ENCODE results near the gene AMER3. TPM values are rescaled to one million over a fixed set of nuclear protein-coding genes. Genes with fewer than 3 reads are reported as not detected.

Gene AMER3
- polyA plus RNA-seq, 3 donors from 2014 or later = not detected

- Mint-ChIP-seq H3K4me3 (no peak overlapping the region), H3K4me1 (peaks cover 2 to 8% of the 10 kb centered on the region in 2 donors), H3K36me3 (no peaks in the 10 kb centered on the region), H3K9me3 (no peaks in the 10 kb centered on the region), H3K27ac (no peak overlapping the region), H3K27me3 (ENCODE audit: low read depth in 3 of 3) (peaks cover 3 to 10% (median 9%) of the 10 kb centered on the region in 3 donors)
- DNase-seq = no peak
These were observed 50.3 kb downstream of the AMER3 start for GRCh38 chr2:130805613-130806012.

- Mint-ChIP-seq H3K4me3 (no peak overlapping the region), H3K27ac (no peak overlapping the region), H3K4me1 (peaks cover 2 to 8% of the 10 kb centered on the region in 2 donors), H3K36me3 (no peaks in the 10 kb centered on the region), H3K9me3 (no peaks in the 10 kb centered on the region), H3K27me3 (ENCODE audit: low read depth in 3 of 3) (peaks cover 7 to 12% (median 9%) of the 10 kb centered on the region in 3 donors)
- no peak for DNase-seq
These were observed 51.0 kb downstream of the AMER3 start for GRCh38 chr2:130806370-130806769.

GRCh38 chr2:130807659-130808385, 52.5 kb downstream of the AMER3 start:
- no peaks in the 10 kb centered on the region for H3K9me3 Mint-ChIP-seq
- H3K4me3 Mint-ChIP-seq = no peak overlapping the region
- no peaks in the 10 kb centered on the region for H3K36me3 Mint-ChIP-seq
- H3K4me1 Mint-ChIP-seq = peaks cover 2 to 8% of the 10 kb centered on the region in 2 donors
- peak overlapping the region in 1 of 6 donors; percentile 4 for H3K27ac Mint-ChIP-seq
- DNase-seq = no peak
- H3K27me3 Mint-ChIP-seq (ENCODE audit: low read depth in 3 of 3) = peaks cover 7 to 12% (median 9%) of the 10 kb centered on the region in 3 donors

GRCh38 chr2:130808482-130809268, 53.3 kb downstream of the AMER3 start:
- DNase-seq = no peak
- Mint-ChIP-seq H3K9me3 (no peaks in the 10 kb centered on the region), H3K36me3 (no peaks in the 10 kb centered on the region), H3K4me1 (peaks cover 2 to 8% of the 10 kb centered on the region in 2 donors), H3K4me3 (no peak overlapping the region), H3K27ac (no peak overlapping the region), H3K27me3 (ENCODE audit: low read depth in 3 of 3) (peaks cover 7 to 12% (median 9%) of the 10 kb centered on the region in 3 donors)

GRCh38 chr2:130810490-130810889, 55.1 kb downstream of the AMER3 start:
- H3K27ac Mint-ChIP-seq = no peak overlapping the region
- no peak overlapping the region for H3K4me3 Mint-ChIP-seq
- H3K36me3 Mint-ChIP-seq = no peaks in the 10 kb centered on the region
- peaks cover 2 to 8% of the 10 kb centered on the region in 2 donors for H3K4me1 Mint-ChIP-seq
- H3K27me3 Mint-ChIP-seq (ENCODE audit: low read depth in 3 of 3) = peaks cover 8 to 13% (median 9%) of the 10 kb centered on the region in 3 donors
- no peaks in the 10 kb centered on the region for H3K9me3 Mint-ChIP-seq
- DNase-seq = no peak

- Mint-ChIP-seq H3K27me3 (ENCODE audit: low read depth in 3 of 3) (peaks cover 5 to 11% (median 7%) of the 10 kb centered on the region in 3 donors), H3K4me3 (no peak overlapping the region), H3K27ac (no peak overlapping the region), H3K36me3 (no peaks in the 10 kb centered on the region), H3K9me3 (no peaks in the 10 kb centered on the region), H3K4me1 (no peaks in the 10 kb centered on the region)
- no peak for DNase-seq
These were observed 58.4 kb downstream of the AMER3 start for GRCh38 chr2:130813722-130814121.

GRCh38 chr2:130814931-130815680, 59.8 kb downstream of the AMER3 start:
- no peak for DNase-seq
- Mint-ChIP-seq H3K36me3 (no peaks in the 10 kb centered on the region), H3K4me1 (no peaks in the 10 kb centered on the region), H3K27ac (no peak overlapping the region), H3K9me3 (no peaks in the 10 kb centered on the region), H3K4me3 (no peak overlapping the region), H3K27me3 (ENCODE audit: low read depth in 3 of 3) (peaks cover 4 to 7% (median 5%) of the 10 kb centered on the region in 3 donors)

Other genes starting within 250 kb of the AMER3 start
- gene POTEI, start 246.2 kb upstream of the AMER3 start, polyA plus RNA-seq = not detected
- not detected for gene CFC1B, start 234.3 kb upstream of the AMER3 start, polyA plus RNA-seq
- gene CFC1, start 156.0 kb upstream of the AMER3 start, polyA plus RNA-seq = under 1 TPM in 1 of 3 donors, not detected in 2; 0.20 TPM
- not detected for gene POTEJ, start 144.1 kb upstream of the AMER3 start, polyA plus RNA-seq
- not detected for gene GPR148, start 26.5 kb upstream of the AMER3 start, polyA plus RNA-seq
- gene ARHGEF4, start 81.4 kb downstream of the AMER3 start, polyA plus RNA-seq = not detected